Right ventricle myocardium superior (tissue), 1 donor: ENCODE measurements around the gene ZSCAN32. TPM values are rescaled to one million over a fixed set of nuclear protein-coding genes. Genes with fewer than 3 reads are reported as not detected.

Source experiments
- ATAC-seq: fragments of 200-7000 bp; cut with Tn5 transposase; one replicate; pipeline ENCODE4 v1.9.1; 2020; ENCODE audit warnings: mild to moderate bottlenecking; ENCODE audit not compliant: poor library complexity
- DNase-seq: peaks from one replicate; pipeline ENCODE4 v3.0.0-alpha.2; 2020
- intact Hi-C: fragments of 100-400 bp; cut with DNase I; formaldehyde crosslinking; loops from one replicate; pipeline ENCODE4 v1.11.2; 2022
- total RNA-seq: library from RNA; stranded (reverse); fragmentation: NEBNext Ultra II Directional; extraction: Animal tissue kit (Norgen Biotek cat#: 25700); gene quantifications from one replicate; pipeline ENCODE4 v1.2.1, GENCODE V29; 2021
- donor health status: DM: no; HTN: yes; CAD: no; lungs with severe emphysema.

Gene ZSCAN32
- total RNA-seq, 1 donor from 2014 or later, result 5.5 TPM

- ATAC-seq (peak; percentile 99), DNase-seq (peak; percentile 90)
- intact Hi-C loops, result loop anchor here (10.0 kb wide), 1 partner anchor 140 kb away; the partner anchor contains the start of gene CLUAP1
Measured at GRCh38 chr16:3364774-3365427, 35.9 kb downstream of the ZSCAN32 start.

DNA sequence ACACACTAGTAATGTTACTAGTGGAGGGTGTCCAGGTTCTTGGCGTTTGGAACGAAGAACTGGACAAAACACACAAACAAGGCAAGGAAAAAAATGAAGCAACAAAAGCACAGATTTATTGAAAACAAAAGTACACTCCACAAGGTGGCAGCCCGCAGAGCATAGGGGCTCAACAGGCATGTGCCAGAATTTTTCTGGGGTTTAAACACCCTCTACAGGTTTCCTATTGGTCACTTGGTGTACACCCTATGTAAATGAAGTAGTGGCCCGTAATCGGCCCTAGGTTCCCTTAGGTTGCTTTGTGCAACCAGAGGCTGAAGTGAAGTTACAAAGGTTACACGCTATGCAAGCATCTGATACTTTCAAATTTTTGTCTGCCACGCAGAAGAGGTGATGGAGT is 37.0 kb downstream of the ZSCAN32 start:
- intact Hi-C loops, result loop anchor here (10.0 kb wide), 1 partner anchor 141 kb away; the partner anchor contains the start of gene CLUAP1
- DNase-seq (no peak), ATAC-seq (no peak)

- DNase-seq, result no peak
- intact Hi-C loops, result loop anchor here (10.0 kb wide), 1 partner anchor 142 kb away; the partner anchor contains the start of gene CLUAP1
- ATAC-seq, result no peak
Measured at GRCh38 chr16:3362931-3363330, 37.9 kb downstream of the ZSCAN32 start.

- intact Hi-C loops, result no loop called here
- no peak for DNase-seq
- no peak for ATAC-seq
Measured at GRCh38 chr16:3358871-3359270, 41.9 kb downstream of the ZSCAN32 start.

DNA sequence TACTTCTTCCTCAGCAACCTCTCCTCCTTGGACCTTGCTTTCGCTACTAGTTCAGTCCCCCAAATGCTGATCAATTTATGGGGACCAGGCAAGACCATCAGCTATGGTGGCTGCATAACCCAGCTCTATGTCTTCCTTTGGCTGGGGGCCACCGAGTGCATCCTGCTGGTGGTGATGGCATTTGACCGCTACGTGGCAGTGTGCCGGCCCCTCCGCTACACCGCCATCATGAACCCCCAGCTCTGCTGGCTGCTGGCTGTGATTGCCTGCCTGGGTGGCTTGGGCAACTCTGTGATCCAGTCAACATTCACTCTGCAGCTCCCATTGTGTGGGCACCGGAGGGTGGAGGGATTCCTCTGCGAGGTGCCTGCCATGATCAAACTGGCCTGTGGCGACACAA is 44.7 kb downstream of the ZSCAN32 start:
- intact Hi-C loops, result no loop called here
- ATAC-seq (no peak), DNase-seq (no peak)

DNA sequence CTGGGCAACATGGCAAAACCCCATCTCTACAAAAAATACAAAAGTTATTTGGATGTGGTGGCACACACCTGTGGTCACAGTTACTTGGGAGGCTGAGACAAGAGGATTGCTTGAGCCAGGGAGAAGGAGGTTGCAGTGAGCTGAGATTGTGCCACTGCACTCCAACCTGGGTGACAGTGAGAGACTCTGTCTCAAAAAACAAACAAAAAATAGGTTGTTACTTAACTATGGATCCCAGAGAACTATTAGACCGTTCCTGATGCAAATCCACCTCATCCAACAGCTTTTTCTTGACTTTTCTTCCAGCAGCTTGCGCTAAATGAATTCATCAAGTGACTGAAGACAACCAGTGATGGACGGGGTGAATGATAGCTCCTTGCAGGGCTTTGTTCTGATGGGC is 45.2 kb downstream of the ZSCAN32 start, which contains the start of gene OR2C1:
OR2C1 (plus strand) TSS at position 301 of the 400 bp plus-strand sequence; CDS start at position 353, 52 bp downstream.
- no peak for DNase-seq
- no peak for ATAC-seq
- intact Hi-C loops, result no loop called here

DNA sequence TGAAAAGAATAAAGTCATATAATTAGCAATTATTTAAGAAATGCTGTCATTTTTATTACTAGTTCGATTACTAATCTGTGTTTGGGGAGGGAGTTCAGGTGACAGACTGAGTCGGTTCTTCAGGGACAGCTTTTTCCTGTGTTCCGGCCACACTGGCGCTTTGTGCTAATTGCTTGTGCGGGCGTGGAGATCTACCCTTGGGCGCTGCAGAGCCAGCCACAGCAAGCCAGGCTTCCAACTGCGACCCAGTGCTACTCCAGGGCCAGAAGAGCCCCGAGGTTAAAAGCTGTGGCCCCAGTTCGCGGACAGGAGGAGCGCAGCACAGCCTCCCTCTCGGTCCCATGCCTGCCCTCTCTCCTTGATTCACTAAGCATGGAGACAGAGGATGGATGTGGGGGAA is 51.6 kb downstream of the ZSCAN32 start:
- no peak for DNase-seq
- peak; percentile 55 for ATAC-seq
- intact Hi-C loops, result no loop called here

DNA sequence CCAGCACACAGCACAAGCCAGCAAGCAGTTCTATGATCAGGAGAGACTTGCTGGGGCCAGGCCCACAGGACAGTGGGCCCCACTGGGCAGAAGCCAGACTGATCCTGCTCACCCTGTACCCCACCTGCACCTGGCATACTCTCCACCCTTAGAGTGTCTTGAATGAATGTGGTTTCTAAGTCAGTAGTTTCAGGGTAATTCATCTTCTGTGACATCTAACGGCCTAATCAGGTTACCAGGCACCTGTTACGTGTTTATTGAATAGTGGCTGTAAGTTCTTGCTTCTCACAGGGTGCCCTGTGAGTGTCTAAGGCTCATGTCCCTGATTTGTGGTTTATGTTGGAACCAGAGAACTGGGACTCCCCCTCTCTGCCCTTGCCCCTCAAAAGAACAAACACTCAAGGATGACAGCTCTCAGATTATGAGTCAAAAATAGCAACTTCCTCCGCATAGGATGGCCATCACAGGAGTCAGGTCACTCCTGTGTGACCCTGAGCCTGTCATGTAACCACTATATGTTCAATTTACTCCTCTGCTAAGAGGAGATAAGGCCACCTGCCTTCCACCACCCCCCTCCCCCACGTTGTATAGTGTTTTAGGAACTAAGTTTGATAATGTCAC is 52.1 kb downstream of the ZSCAN32 start:
- intact Hi-C loops, result no loop called here
- DNase-seq (no peak), ATAC-seq (peak; percentile 80)

DNA sequence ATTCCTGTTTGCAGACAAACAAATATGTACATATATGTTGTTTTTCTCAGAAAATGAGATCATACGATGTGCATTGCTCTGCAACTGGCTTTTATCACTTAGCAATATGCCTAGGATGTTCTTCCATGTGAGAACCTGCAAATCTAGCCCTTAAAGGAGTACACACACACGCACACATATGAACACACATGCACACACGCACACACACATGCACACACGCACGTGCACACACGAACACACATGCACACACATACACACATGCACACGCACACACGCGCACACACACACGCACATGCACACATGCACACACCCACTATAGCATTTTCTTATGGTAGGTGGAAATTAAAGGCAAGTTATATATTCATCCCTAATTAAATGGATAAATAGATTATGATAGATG is 53.2 kb downstream of the ZSCAN32 start:
- ATAC-seq (no peak), DNase-seq (no peak)
- intact Hi-C loops, result no loop called here

- ATAC-seq (no peak), DNase-seq (no peak)
- intact Hi-C loops, result no loop called here
Measured at GRCh38 chr16:3346041-3346440, 54.8 kb downstream of the ZSCAN32 start.

Other genes starting within 250 kb of the ZSCAN32 start
- not detected for gene OR1F1, start 212.8 kb downstream of the ZSCAN32 start, total RNA-seq
- 4.1 TPM for gene ZNF200, start 165.8 kb downstream of the ZSCAN32 start, total RNA-seq
- gene MEFV, start 144.4 kb downstream of the ZSCAN32 start, total RNA-seq, result 0.78 TPM
- 7.9 TPM for gene ZNF263, start 117.5 kb downstream of the ZSCAN32 start, total RNA-seq
- 9.4 TPM for gene TIGD7, start 95.6 kb downstream of the ZSCAN32 start, total RNA-seq
- gene ZNF75A, start 95.5 kb downstream of the ZSCAN32 start, total RNA-seq, result 16.8 TPM
- gene OR2C1, start 45.1 kb downstream of the ZSCAN32 start, total RNA-seq, result not detected
- gene ZNF174, start 211 bp upstream of the ZSCAN32 start, total RNA-seq, result 11.3 TPM
- 1.5 TPM for gene ZNF597, start 42.5 kb upstream of the ZSCAN32 start, total RNA-seq
- gene NAA60, start 42.7 kb upstream of the ZSCAN32 start, total RNA-seq, result 47.0 TPM
- not detected for gene C16orf90, start 94.5 kb upstream of the ZSCAN32 start, total RNA-seq
- 17.4 TPM for gene CLUAP1, start 100.0 kb upstream of the ZSCAN32 start, total RNA-seq
- 0.89 TPM for gene NLRC3, start 176.4 kb upstream of the ZSCAN32 start, total RNA-seq
- gene SLX4, start 210.6 kb upstream of the ZSCAN32 start, total RNA-seq, result 3.2 TPM